GM12865 (cell line): ENCODE results near the gene MARCHF10.

Experiments used
- DNase-seq: peaks from one replicate; pipeline ENCODE4 v3.0.0; 2010; ENCODE audit warnings: low read depth
- H3K4me3 ChIP-seq: 2 replicates; pipeline ENCODE4 v1.5.1; 2011; ENCODE audit warnings: mild to moderate bottlenecking, low read depth, low read length, control low read depth
- TF ChIP-seq, protein P1 (sequence below): IDR thresholded peaks from 2 replicates; pipeline ENCODE4 v1.5.1; 2011; ENCODE audit warnings: low read length, control low read depth, low read depth, inconsistent platforms; ENCODE audit not compliant: insufficient read depth; ENCODE audit errors: missing control alignments

Gene MARCHF10

DNA sequence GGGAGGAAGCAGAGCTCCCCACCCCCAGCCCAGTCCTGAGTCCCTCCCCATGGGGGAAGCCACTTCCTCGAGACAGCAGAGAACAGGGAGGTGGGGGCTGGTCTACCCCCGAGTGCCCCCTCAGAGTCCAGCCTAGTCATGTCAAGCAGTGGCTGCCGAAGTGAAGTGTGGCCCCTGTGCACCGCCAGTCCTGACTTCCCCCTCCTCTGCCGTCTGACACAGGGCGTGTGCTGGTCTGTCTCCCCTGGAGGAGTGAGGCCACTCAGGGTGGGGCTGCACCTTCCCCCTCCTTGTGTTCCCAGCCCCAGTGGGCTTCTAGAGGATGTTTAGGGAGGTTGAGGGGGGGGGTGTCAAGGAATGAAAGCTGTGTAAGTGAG, 133.8 kb downstream of the MARCHF10 start:
- TF ChIP-seq, protein P1, sequence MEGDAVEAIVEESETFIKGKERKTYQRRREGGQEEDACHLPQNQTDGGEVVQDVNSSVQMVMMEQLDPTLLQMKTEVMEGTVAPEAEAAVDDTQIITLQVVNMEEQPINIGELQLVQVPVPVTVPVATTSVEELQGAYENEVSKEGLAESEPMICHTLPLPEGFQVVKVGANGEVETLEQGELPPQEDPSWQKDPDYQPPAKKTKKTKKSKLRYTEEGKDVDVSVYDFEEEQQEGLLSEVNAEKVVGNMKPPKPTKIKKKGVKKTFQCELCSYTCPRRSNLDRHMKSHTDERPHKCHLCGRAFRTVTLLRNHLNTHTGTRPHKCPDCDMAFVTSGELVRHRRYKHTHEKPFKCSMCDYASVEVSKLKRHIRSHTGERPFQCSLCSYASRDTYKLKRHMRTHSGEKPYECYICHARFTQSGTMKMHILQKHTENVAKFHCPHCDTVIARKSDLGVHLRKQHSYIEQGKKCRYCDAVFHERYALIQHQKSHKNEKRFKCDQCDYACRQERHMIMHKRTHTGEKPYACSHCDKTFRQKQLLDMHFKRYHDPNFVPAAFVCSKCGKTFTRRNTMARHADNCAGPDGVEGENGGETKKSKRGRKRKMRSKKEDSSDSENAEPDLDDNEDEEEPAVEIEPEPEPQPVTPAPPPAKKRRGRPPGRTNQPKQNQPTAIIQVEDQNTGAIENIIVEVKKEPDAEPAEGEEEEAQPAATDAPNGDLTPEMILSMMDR = no peak
- H3K4me3 ChIP-seq = no peak overlapping the region
- no peak for DNase-seq

DNA sequence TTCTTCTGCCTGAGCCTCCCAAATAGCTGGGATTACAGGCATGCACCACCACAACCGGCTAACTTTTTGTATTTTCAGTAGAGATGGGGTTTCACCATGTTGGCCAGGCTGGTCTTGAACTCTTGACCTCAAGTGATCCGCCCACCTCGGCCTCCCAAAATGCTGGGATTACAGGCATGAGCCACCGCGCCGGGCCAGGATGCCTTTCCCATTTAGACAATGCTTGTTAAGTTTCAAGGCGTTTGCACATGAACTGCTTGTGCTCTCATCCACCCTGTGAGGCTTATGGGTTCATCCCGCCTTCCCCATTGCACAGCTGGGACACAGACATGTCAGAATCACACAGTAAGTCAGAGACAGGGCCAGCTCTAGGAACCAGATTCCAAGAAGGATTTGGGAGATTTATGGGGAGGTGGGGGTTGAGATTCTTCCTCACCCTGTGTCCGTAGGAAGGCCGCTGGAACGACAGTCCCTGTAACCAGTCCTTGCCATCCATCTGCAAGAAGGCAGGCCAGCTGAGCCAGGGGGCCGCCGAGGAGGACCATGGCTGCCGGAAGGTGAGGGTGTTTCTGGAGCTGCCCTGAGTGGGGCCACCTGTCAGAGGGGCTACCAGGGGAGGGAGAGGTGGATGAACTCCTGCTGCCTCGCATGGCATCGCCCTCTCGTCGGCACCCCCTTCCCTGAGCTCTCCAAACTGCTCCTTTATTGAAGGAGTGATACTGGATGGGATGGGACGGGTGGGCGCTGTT, 134.3 kb downstream of the MARCHF10 start:
- no peak for DNase-seq
- no peak overlapping the region for H3K4me3 ChIP-seq
- TF ChIP-seq, protein P1 = no peak

DNA sequence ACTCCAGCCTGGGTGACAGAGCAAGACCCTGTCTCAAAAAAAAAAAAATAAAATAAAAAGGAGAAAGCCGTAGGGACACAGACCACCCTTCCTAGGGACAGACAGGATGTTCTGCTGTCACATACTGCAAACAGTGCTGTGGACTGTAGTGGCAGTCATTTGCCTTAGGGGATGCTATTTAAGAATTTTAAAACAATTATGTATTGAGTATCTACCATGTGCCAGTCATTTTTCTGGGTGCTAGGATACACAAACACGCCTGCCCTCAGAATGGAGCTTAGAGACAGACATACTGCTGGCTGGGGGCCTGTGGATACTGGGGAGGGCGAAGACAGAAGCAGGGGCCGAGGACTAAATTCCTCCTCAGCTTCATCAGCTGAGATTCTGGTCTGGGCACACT, 135.2 kb downstream of the MARCHF10 start:
- DNase-seq = no peak
- TF ChIP-seq, protein P1 = no peak
- no peak overlapping the region for H3K4me3 ChIP-seq

DNA sequence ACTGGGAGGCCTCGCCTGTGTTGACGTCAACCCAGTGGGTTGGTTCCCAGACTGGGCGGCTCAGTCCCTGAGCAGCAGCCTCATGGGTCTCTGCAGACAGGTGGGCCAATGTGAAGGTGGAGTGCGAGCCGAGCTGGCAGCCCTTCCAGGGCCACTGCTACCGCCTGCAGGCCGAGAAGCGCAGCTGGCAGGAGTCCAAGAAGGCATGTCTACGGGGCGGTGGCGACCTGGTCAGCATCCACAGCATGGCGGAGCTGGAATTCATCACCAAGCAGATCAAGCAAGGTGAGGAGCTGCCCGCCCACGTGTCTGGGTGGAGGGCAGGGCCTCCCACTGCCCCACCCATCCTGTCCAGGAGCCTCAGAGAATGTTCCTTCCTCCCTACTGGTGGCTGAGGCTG, 136.6 kb downstream of the MARCHF10 start:
- H3K4me3 ChIP-seq = no peak overlapping the region
- TF ChIP-seq, protein P1 = no peak
- DNase-seq = no peak

DNA sequence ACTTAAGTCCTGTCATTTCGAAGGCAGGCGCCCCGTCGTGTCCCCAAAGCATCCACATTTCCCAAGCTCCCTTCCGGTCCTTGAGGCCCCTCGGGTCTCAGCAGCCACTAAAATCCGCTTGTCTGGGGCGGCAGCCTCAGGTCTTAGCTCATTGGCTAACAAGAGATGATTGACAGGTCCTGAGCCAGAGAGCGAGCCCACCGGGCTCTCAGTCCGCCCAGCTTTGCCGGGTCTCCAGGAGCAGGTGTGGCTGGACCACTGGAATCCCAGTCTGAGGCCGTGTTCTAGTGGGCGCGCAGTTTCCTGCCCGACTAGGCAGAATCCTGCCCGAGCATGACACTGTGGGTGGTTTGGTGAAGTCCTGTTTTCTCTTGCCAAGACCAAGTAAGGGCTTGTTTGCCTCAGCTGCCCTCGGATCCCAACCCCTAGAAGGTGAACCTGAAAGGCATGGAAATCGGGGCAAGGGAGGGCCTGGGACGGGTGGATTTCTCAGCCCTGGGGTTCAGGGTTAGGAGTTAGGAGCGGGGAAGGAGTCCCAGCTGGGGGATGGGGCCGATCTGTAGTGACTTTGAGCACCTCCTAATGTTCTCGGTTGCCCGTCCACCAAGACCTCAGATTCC, 137.8 kb downstream of the MARCHF10 start:
- TF ChIP-seq, protein P1 = no peak
- H3K4me3 ChIP-seq = no peak overlapping the region
- DNase-seq = no peak

DNA sequence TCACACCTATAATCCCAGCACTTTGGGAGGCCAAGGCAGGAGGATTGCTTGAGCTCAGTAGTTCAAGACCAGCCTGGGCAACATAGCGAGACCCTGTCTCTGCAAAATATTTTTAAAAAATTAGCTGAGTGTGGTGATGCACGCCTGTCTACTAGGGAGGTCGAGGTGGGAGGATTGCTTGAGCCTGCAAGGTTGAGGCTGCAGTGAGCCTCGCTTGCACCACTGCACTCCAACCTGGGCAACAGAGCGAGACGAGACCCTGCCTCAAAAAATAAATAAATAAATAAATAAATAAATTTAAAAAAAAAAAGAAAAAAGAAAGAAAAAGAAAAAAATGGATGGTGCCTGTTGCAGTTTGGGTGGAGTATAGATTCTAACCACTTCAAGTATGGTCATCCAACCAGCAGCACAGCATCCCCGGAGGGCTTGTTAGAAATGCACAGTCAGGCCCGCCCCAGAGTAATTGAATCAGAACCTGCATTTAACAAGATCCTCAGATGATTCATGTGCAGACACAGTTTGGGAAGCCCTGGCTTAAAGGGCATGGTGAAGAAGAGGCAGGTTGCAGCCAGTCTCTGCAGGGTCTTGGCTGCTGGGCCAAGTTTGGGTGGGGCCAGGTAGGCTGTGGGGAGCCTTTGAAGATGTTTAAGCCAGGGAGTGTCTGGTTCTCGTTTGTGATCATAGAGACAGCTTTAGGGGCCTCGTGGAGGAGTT, 139.9 kb downstream of the MARCHF10 start:
- TF ChIP-seq, protein P1 = no peak
- no peak for DNase-seq
- no peak overlapping the region for H3K4me3 ChIP-seq
